GM03348 (cell line): ENCODE data around the gene ATP6V1G1.
"Not testable (repeated sequence)": the region's sequence is repeated elsewhere in the genome, so short reads cannot be mapped to it uniquely, and the experiment has no call there.

Experiments
- DNase-seq: peaks from one replicate; pipeline ENCODE4 v3.0.0; 2012; ENCODE audit warnings: low spot score

ATP6V1G1 gene

GRCh38 chr9:114578134-114578533 lies 9.4 kb upstream of the ATP6V1G1 start:
- not testable (repeated sequence) for DNase-seq

DNA sequence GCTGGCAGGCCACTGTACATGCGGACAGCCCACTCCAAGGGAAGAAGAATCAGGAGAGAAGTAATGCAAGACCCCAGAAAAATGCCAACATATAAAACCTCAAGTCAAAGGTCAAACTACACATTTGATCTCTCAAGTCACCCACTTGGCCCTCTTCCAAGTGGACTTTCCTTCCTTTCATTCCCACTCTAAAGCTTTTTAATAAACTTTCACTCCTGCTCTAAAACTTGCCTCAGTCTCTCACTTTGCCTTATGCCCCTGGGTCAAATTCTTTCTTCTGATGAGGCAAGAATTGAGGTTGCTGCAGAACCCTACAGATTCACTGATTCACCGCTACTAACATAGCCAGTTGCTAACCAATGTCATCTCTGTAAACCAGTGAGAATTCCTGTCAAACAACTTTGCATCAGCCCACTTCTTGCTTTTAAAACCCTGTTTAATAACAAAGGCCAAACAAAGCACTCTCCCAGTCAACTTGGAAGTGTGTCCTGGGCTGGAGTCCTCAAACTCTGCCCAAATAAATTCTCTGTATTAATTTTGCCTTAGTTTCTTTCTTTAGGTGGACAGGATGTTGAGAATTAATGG lies 6.9 kb upstream of the ATP6V1G1 start:
- no peak for DNase-seq

DNA sequence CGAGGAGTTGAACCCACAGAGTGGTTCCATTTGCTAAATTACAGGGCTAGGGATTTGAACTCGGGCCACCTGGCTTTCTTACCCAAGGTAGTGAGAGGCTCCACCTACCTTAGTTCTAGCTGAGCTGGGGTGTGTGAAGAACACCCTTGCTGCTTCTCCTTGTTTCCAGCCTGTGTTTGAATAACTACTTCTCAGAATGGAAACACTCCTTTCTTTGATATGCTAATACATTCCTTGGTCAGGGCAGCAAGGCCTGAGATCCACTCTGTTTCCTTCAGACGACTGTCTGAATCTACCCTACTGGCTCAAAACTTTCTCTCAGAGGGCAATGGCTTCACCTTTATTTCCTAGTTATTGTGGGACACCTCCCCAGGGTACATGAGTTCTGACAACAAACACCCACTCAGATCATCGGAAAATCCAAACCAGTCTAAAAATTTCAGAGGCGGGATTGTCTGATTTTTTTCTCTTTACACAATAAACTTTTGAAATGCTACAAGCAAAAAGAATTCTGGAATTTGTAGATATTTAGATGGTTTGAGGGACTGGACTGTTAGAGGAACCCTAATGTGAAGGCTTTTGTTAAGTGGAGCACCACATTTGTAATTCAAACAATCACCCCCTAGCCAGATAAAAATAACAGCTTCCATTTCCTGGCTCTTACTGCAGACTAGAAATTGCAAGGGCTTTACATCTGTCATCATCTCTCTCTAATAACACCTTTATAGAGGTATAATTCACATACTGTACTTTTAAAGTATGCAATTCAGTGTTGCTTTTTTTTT lies 4.0 kb upstream of the ATP6V1G1 start:
- DNase-seq: no peak

DNA sequence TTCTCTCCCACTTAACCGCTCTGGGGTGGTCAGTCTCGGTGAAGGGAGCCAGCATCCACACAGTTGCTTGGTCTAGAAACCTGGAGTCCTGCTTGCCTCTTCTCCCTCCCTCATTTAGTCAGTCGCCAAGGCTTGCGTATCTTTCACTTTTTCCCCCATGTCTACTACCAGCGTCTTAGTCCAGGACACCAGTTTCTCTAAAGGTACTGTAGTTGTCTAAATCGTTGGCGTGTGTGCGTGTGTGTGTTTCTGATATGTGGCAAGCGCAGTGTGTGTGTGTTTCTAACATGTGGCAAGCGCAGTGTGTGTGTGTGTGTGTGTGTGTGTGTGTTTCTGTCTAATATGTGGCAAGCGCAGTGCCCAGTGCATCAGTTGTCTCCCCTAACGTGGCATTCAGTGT lies 641 bp downstream of the ATP6V1G1 start:
- no peak for DNase-seq

DNA sequence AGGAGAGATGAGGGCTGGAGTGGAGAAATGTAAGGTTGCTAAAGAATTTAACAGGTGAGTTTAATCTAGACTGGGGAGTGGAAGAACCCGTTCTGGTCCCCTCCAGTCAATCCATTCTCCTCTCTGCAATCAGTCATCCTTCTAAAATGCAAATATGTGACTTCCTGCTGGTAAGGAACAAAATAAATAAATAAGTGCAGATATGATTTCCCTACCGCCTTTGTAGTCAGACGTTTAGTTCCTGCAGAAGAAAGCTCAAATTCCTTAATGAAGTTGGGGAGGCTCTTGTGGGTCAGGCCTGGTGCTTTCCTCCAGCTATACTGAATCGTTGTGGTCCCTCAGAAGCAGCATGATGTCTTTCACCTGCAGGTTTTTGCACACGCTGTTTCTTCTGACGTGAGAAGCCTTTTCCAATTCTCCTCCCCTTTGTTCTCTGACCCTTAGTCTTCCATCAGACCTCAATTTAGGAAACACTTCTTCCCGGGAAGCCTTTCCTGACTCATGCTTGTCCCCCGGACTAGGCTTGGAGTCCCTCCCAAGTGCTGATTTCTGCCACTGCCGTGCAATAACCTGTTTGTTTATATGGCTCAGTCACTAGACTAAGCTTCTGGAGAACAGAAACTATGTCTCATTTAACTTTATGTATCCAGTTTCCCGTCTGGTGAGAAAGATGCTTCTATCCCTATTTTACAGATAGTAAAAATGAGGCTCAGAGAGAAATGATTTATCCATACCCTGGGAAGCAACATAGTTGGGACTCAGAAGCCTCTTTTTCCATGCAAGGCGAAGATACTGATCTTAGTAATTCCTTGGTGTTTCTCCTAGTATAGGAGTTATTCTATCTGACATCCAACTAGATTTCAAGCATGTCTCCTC lies 1.3 kb downstream of the ATP6V1G1 start:
- peak; percentile 49 for DNase-seq

DNA sequence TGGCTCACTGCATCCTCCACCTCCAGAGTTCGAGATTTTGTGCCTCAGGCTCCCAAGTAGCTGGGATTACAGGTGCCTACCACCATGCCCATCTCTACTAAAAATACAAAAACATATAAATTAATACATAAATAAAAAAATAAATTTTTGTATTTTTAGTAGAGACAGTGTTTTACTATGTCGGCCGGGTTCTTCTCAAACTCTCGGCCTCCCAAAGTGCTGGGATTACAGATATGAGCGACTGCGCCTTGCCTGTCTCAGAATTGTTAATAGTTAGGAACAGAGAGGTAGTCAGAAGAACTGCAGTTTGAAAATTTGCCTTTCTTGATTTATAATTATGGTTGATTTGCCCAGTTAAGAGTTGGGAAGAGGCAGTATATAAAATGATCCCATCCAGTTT lies 2.8 kb downstream of the ATP6V1G1 start:
- DNase-seq: no peak

DNA sequence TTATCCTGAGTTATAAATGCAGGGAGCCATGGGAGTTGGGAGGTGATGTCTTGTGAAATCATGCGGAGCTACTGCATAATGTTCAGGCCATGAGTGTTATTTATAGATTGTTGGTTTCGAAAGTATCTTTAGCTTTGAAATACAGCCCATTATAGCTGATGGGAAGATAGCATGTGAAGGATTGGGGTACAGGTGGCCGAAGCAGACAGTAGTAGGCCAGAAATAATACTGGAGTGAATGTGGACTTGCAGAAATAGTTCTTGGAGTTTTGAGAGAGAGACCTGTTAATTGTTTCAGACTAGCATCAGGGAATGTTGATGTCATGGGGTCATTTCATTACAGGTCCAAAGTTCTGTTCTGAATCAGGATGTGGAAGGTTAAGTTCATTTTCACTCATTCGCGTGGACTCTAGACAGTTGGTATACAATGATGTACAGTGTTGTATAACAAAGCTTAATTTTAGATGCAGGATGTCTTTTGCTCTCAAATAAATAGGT lies 3.8 kb downstream of the ATP6V1G1 start:
- peak; percentile 20 for DNase-seq

GRCh38 chr9:114591849-114592248 lies 4.3 kb downstream of the ATP6V1G1 start:
- DNase-seq: no peak

DNA sequence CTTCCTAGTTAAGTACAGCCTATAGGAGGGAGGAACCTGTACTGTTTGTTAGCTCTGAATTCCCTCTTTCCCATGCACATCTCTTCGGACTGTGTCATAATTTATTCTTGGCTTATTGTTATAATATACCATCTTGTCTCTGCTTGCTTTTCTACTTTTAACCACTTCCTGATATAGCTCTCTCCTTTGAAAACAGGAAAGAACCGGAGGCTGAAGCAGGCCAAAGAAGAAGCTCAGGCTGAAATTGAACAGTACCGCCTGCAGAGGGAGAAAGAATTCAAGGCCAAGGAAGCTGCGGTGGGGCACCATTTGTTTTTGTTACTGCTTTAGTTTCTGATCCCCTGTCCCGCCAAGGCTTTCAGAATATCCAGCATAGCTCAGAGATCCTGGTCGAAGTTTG lies 4.8 kb downstream of the ATP6V1G1 start:
- peak; percentile 48 for DNase-seq

GRCh38 chr9:114594136-114594535 lies 6.6 kb downstream of the ATP6V1G1 start:
- no peak for DNase-seq

GRCh38 chr9:114600502-114601248 lies 13.1 kb downstream of the ATP6V1G1 start:
- DNase-seq: not testable (repeated sequence)

DNA sequence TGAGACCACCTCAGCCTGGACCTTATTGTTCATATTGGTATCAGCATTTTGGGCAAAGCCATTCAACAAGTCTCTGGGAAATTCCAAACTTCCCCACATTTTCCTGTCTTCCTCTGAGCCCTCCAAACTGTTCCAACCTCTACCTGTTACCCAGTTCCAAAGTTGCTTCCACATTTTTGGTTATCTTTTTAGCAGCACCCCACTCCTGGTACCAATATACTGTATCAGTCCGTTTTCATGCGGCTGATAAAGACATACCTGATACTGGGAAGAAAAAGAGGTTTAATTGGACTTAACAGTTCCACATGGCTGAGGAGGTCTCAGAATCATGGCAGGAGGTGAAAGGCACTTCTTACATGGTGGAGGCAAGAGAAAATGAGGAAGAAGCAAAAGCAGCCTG lies 14.2 kb downstream of the ATP6V1G1 start:
- DNase-seq: not testable (repeated sequence)

DNA sequence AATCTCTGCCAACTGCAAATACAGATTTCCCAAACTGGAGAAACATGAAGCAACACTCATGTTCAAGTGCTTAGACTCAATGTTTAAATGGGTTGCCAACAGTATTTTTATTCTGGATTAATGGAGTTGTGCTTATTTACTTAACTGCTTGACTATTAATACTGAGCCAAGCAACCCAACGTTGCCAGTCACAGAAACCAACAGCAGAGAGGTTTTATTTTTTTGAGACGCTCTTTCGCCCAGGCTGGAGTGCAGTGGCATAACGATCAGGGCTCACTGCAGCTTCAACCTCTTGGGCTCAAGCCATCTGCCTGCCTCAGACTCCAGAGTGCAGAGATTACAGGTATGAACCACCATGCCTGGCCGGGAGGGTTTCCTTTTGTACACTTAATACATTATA lies 15.1 kb downstream of the ATP6V1G1 start:
- DNase-seq: no peak

DNA sequence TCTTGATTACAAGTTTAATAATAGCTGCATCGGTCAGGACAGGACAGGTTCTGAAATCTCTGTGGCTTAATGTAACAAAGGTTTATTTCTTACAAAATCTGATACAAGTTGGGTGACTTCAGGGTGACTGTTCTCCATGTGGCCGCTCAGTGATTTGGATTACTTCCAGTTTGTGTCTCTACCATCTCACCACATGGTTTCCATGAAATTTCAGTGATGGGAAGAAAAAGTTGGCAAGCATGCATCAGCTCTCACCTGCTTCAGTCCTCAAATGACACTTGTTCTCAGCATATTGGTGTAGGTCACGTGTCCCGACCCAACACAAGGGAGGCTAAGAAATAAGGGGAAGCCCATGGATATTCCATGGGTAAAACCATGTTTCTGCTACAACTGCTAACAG lies 15.7 kb downstream of the ATP6V1G1 start:
- DNase-seq: no peak

DNA sequence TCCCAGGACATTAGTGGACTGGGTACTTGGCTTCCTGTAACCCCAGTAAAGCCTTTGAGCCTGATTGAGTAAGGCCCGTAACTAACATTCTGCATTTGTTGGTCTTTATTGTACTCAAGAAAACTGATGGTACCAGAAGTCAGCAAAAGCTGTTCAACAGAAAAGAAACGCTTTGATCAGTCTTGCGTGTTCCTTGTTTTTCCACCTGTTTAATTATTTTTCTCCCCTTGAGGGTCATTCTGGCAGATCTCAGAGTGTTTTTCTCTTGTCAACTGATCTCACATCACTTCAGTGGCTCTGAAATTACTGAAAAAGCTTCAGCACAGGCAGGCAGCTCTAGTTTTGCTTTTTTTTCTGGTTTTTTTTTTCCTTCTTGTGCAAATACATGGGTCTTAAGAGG lies 17.4 kb downstream of the ATP6V1G1 start:
- no peak for DNase-seq

DNA sequence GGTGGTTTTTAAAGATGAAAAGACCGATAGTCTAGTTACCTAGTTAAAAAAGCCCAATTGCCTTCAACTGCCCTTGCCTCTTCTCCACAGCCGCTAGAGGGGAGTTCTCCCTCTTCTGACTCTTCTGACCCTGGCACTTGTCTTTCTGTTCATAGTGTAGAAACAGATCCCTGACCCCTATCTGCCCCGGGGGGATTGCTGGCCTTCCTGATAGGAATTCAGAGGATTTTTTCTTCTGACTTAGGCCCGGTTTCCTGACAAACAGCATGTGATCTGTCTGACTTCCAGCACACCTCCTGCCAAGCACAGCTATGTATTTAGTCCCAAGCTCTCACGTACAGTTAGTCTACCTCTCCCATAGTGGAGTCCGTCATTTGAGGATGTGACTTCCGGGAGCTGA lies 18.5 kb downstream of the ATP6V1G1 start:
- DNase-seq: no peak

- DNase-seq: peak; percentile 75
Measured at GRCh38 chr9:114606597-114607207, 19.1 kb downstream of the ATP6V1G1 start.

- DNase-seq: no peak
Measured at GRCh38 chr9:114607671-114608524, 20.3 kb downstream of the ATP6V1G1 start.

- DNase-seq: no peak
Measured at GRCh38 chr9:114608525-114608796, 20.9 kb downstream of the ATP6V1G1 start.

DNA sequence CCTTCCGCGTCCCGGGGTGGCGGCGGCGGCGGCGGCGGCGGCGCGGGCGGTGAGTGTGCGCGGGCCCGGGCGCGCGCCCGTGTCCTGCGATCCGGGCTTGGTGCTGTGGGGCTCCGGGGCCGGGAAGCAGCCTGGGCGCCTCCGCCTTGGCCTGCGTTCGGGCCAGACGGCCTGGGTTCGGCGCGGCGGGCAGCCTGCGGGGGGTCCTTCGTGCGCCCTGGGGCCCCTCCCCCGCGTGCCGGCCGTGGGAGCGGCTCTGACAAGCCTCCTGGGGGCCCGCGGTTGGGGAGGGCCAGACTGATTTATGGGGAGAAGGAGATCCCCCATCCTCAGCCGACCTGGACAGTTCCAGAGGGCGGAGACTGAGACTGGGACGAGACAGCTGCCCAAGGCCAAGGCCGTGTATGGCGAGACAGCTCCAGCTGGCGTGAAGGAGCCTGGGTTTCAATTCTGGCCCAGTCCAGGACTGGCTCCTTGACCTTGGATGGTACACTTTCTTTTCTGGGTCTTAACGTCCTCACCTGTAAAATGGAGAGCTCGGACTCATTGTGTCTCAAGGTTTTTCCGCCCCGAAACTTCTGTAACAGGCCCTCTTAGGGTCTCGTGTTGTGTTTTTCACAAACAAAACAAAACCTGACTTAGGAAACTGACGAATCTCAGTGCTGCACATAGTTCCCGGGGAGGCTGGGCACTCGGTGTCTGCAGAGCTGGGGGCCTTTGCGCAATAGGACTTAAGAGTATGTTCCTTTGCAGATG lies 24.1 kb downstream of the ATP6V1G1 start:
- DNase-seq: peak; percentile 86
